H9 (cell line): ENCODE data around the gene ZHX3. TPM values are rescaled to one million over a fixed set of nuclear protein-coding genes. Genes with fewer than 3 reads are reported as not detected.

Source experiments
- DNase-seq: peaks from one replicate; pipeline ENCODE4 v3.0.0-alpha.2; 2017
- H2AFZ ChIP-seq: one replicate; pipeline ENCODE4 v1.6.1; 2013; ENCODE audit warnings: mild to moderate bottlenecking, low read length, control low read depth, moderate library complexity
- H2AK5ac ChIP-seq: 2 replicates; pipeline ENCODE4 v1.6.1; 2013; ENCODE audit warnings: low read length, control low read depth, mixed read lengths; ENCODE audit not compliant: insufficient read length
- H2BK120ac ChIP-seq: one replicate; pipeline ENCODE4 v1.6.1; 2013; ENCODE audit warnings: low read depth, mild to moderate bottlenecking, low read length, control low read depth, inconsistent platforms; ENCODE audit not compliant: poor library complexity, severe bottlenecking
- H2BK12ac ChIP-seq: 2 replicates; pipeline ENCODE4 v1.6.1; 2013; ENCODE audit warnings: low read length, control low read depth, mixed read lengths, low read depth; ENCODE audit not compliant: insufficient read length
- H2BK15ac ChIP-seq: 2 replicates; pipeline ENCODE4 v1.6.1; 2013; ENCODE audit warnings: low read depth, low read length, control low read depth
- H2BK20ac ChIP-seq: one replicate; pipeline ENCODE4 v1.6.1; 2013; ENCODE audit warnings: low read depth, mild to moderate bottlenecking, low read length, control low read depth, inconsistent platforms; ENCODE audit not compliant: poor library complexity, severe bottlenecking
- H2BK5ac ChIP-seq: 2 replicates; pipeline ENCODE4 v1.6.1; 2013; ENCODE audit warnings: low read length, control low read depth, mixed read lengths; ENCODE audit not compliant: insufficient read length
- H3K14ac ChIP-seq: 2 replicates; pipeline ENCODE4 v1.6.1; 2013; ENCODE audit warnings: low read length, control low read depth; ENCODE audit not compliant: insufficient read depth
- H3K18ac ChIP-seq: 2 replicates; pipeline ENCODE4 v1.6.1; 2013; ENCODE audit warnings: low read depth, mild to moderate bottlenecking, mixed read lengths, low read length, control low read depth; ENCODE audit not compliant: insufficient read length
- H3K23ac ChIP-seq: 2 replicates; pipeline ENCODE4 v1.6.1; 2013; ENCODE audit warnings: low read length, control low read depth, mixed read lengths, low read depth; ENCODE audit not compliant: insufficient read length
- H3K23me2 ChIP-seq: 2 replicates; pipeline ENCODE4 v1.6.1; 2013; ENCODE audit warnings: low read depth, mild to moderate bottlenecking, mixed read lengths, low read length, control low read depth; ENCODE audit not compliant: insufficient read length, poor library complexity, severe bottlenecking
- H3K27ac ChIP-seq: 2 replicates; pipeline ENCODE4 v1.5.1; 2013; ENCODE audit warnings: low read length, control low read depth, mixed read lengths, low read depth; ENCODE audit not compliant: insufficient read length
- H3K27me3 ChIP-seq: 2 replicates; pipeline ENCODE4 v1.6.1; 2013; ENCODE audit warnings: low read length, control low read depth, inconsistent platforms; ENCODE audit not compliant: insufficient read depth
- H3K4ac ChIP-seq: 2 replicates; pipeline ENCODE4 v1.6.1; 2013; ENCODE audit warnings: low read depth, mild to moderate bottlenecking, control low read depth, inconsistent platforms, low read length, moderate library complexity
- H3K4me1 ChIP-seq: 2 replicates; pipeline ENCODE4 v1.6.1; 2013; ENCODE audit warnings: low read length, control low read depth, inconsistent platforms; ENCODE audit not compliant: insufficient read depth
- H3K4me2 ChIP-seq: 2 replicates; pipeline ENCODE4 v1.6.1; 2013; ENCODE audit warnings: low read length, control low read depth, mixed read lengths; ENCODE audit not compliant: insufficient read length, insufficient read depth
- H3K56ac ChIP-seq: 2 replicates; pipeline ENCODE4 v1.6.1; 2013; ENCODE audit warnings: low read depth, mild to moderate bottlenecking, mixed read lengths, low read length, control low read depth; ENCODE audit not compliant: insufficient read length
- H3K79me1 ChIP-seq: 2 replicates; pipeline ENCODE4 v1.6.1; 2013; ENCODE audit warnings: low read depth, mild to moderate bottlenecking, moderate library complexity, low read length, control low read depth, inconsistent platforms; ENCODE audit not compliant: insufficient read depth, poor library complexity, severe bottlenecking
- H3K79me2 ChIP-seq: 2 replicates; pipeline ENCODE4 v1.6.1; 2013; ENCODE audit warnings: low read length, control low read depth, inconsistent platforms; ENCODE audit not compliant: insufficient read depth
- H3K9ac ChIP-seq: 2 replicates; pipeline ENCODE4 v1.6.1; 2013; ENCODE audit warnings: low read length, control low read depth, mixed read lengths; ENCODE audit not compliant: insufficient read length; ENCODE audit errors: extremely low read depth
- H3K9me3 ChIP-seq: one replicate; pipeline ENCODE4 v1.6.1; 2013; ENCODE audit warnings: low read depth, low read length, inconsistent platforms; ENCODE audit not compliant: control insufficient read depth
- H3T11ph ChIP-seq: one replicate; pipeline ENCODE4 v1.6.1; 2013; ENCODE audit warnings: mild to moderate bottlenecking, low read length, control low read depth, inconsistent platforms
- H4K20me1 ChIP-seq: one replicate; pipeline ENCODE4 v1.6.1; 2013; ENCODE audit not compliant: control insufficient read depth, insufficient read length, insufficient read depth
- H4K5ac ChIP-seq: 2 replicates; pipeline ENCODE4 v1.6.1; 2013; ENCODE audit warnings: low read depth, mild to moderate bottlenecking, mixed read lengths, low read length, control low read depth; ENCODE audit not compliant: insufficient read length
- H4K8ac ChIP-seq: replicated peaks from 2 replicates; pipeline ENCODE4 v1.6.1; 2013; ENCODE audit warnings: low read length, control low read depth, mixed read lengths, low read depth; ENCODE audit not compliant: insufficient read length
- H4K91ac ChIP-seq: 2 replicates; pipeline ENCODE4 v1.6.1; 2013; ENCODE audit warnings: low read depth, mild to moderate bottlenecking, moderate library complexity, mixed read lengths, low read length, control low read depth; ENCODE audit not compliant: insufficient read length
- H3K27ac Mint-ChIP-seq, 3 experiments: 2 replicates in 2 of 3; 3 replicates in 1 of 3; pipeline ENCODE4 v1.8.0; 2020 to 2021; ENCODE audit warnings: mixed read lengths in 3 of 3, mild to moderate bottlenecking in 1 of 3, moderate library complexity in 1 of 3
- H3K27me3 Mint-ChIP-seq: 2 replicates; pipeline ENCODE4 v1.8.0; 2021; ENCODE audit warnings: low read depth, mild to moderate bottlenecking, moderate library complexity, mixed read lengths
- H3K36me3 Mint-ChIP-seq, 3 experiments: 2 replicates in 2 of 3; 3 replicates in 1 of 3; pipeline ENCODE4 v1.8.0; 2020 to 2021; ENCODE audit warnings: low read depth in 3 of 3, mixed read lengths in 3 of 3; ENCODE audit not compliant: insufficient read depth in 1 of 3
- H3K4me1 Mint-ChIP-seq, 2 experiments: 2 replicates each; pipeline ENCODE4 v1.8.0; 2020; ENCODE audit warnings: mixed read lengths in 2 of 2
- H3K4me3 Mint-ChIP-seq, 2 experiments: 2 replicates in 1 of 2; 3 replicates in 1 of 2; pipeline ENCODE4 v1.8.0; 2020 to 2021; ENCODE audit warnings: mild to moderate bottlenecking in 2 of 2, mixed read lengths in 2 of 2, moderate library complexity in 1 of 2
- H3K9me3 Mint-ChIP-seq, 2 experiments: 2 replicates in 1 of 2; 3 replicates in 1 of 2; pipeline ENCODE4 v1.8.0; 2020; ENCODE audit warnings: mild to moderate bottlenecking in 2 of 2, mixed read lengths in 2 of 2, moderate library complexity in 1 of 2
- CTCF ChIP-seq: fragments of 200-600 bp; sonication (generic); conservative IDR thresholded peaks from 3 replicates; pipeline ENCODE4 v1.8.0; 2021; ENCODE audit warnings: antibody characterized with exemption, mild to moderate bottlenecking
- WGBS: extraction: QIAGEN DNeasy Blood & Tissue Kit; methylation state at CpG from one replicate; pipeline ENCODE4 v1.1.7; 2013; ENCODE audit warnings: missing lambda C conversion rate, low lambda C conversion rate, mixed read lengths; ENCODE audit not compliant: insufficient read length; ENCODE audit errors: extremely low coverage; 5-methylcytosine and 5-hydroxymethylcytosine counted together
- total RNA-seq: library from RNA; stranded (reverse); gene quantifications from 2 replicates; pipeline ENCODE4 v1.2.1, GENCODE V29; 2021

Gene ZHX3
- total RNA-seq, 1 experiment from 2014 or later: 4.4 TPM

DNA sequence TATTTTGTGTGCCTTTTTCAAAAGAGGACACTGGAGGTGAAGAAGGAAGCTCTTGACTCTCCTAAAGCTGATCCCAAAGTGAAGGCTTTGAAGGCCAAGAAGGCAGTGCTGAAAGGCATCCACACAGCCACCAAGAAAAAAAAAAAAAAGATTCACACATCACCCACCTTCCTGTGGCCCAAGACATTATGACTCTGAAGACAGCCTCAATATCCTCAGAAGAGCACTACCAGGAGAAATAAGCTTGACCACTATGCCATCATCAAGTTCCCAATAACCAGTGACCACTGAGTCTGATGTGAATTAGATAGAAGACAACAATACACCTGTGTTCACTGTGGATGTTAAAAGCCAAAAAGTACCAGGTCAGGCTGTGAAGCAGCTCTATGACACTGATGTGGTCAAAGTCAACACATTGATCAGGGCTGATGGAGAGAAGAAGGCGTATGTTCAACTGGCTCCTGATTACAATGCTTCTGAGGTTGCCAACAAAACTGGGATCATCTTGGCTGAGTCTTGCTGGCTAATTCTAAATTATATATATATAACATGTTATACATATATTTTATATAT lies 120.8 kb downstream of the ZHX3 start:
- H3K9me3 ChIP-seq: no peaks in the 10 kb centered on the region
- H3K56ac ChIP-seq: no peak overlapping the region
- H2BK20ac ChIP-seq: no peak overlapping the region
- Mint-ChIP-seq H3K4me1 (peaks cover 13% of the 10 kb centered on the region in 2 experiments), H3K27me3 (no peaks in the 10 kb centered on the region), H3K27ac (no peak overlapping the region), H3K4me3 (no peak overlapping the region), H3K36me3 (peaks cover 13 to 18% (median 14%) of the 10 kb centered on the region in 3 experiments), H3K9me3 (peaks cover 22 to 27% of the 10 kb centered on the region in 2 experiments)
- no peak overlapping the region for H3K4ac ChIP-seq
- H3K23me2 ChIP-seq: no peaks in the 10 kb centered on the region
- H3K79me1 ChIP-seq: no peaks in the 10 kb centered on the region
- no peak overlapping the region for H3T11ph ChIP-seq
- H4K8ac ChIP-seq: no peak overlapping the region
- H3K18ac ChIP-seq: no peak overlapping the region
- H2BK5ac ChIP-seq: no peak overlapping the region
- no peak overlapping the region for H3K14ac ChIP-seq
- no peak overlapping the region for H2BK120ac ChIP-seq
- H3K9ac ChIP-seq: no peak overlapping the region
- no peak overlapping the region for H2BK12ac ChIP-seq
- H3K27ac ChIP-seq: no peak overlapping the region
- DNase-seq: no peak
- H2AK5ac ChIP-seq: no peak overlapping the region
- H2AFZ ChIP-seq: no peak overlapping the region
- H4K91ac ChIP-seq: no peak overlapping the region
- TF ChIP-seq CTCF: no peak
- H3K27me3 ChIP-seq: no peaks in the 10 kb centered on the region
- no peak overlapping the region for H2BK15ac ChIP-seq
- no peaks in the 10 kb centered on the region for H3K79me2 ChIP-seq
- WGBS: no CpG with 5 or more reads among the region's 1 CpG
- no peak overlapping the region for H3K4me2 ChIP-seq
- no peaks in the 10 kb centered on the region for H4K20me1 ChIP-seq
- no peak overlapping the region for H3K23ac ChIP-seq
- H3K4me1 ChIP-seq: no peaks in the 10 kb centered on the region
- no peak overlapping the region for H4K5ac ChIP-seq
